ENCODE results near the gene ALG1L2. TPM values are rescaled to one million over a fixed set of nuclear protein-coding genes. Genes with fewer than 3 reads are reported as not detected.
"Not testable (repeated sequence)": the region's sequence is repeated elsewhere in the genome, so short reads cannot be mapped to it uniquely, and the experiment has no call there.

The ALG1L2 gene, protein sequence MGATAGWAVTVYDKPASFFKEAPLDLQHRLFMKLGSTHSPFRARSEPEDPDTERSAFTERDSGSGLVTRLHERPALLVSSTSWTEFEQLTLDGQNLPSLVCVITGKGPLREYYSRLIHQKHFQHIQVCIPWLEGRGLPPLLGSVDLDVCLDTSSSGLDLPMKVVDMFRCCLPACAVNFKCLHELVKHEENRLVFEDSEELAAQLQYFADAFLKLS
- total RNA-seq, result not detected

DNA sequence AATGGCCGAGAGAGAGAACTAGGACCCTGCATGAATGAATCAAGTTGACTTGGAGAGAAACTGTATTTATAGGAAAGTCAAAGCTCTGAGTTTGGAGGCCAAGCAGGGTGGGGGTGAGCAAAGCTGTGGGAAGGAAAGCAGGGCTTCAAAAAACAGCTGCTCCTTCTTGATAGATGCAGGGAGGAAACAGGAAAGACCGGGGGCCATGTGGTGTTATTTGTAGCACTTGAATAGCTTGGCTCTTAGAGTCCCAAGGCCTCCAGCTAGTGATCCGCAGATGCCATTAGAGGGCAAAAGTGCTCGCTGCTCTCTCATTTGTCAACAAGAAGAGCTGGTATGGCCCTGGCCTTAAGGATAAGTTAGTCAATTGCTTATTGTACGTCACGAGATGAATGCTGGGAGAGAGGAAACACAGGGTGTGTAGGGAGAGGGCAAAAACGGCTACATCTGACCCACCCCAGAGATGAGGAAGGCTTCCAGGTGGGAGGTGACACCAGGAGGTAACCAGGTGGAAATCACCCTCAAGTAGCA, at the start of gene ALG1L2:
TSS of gene ALG1L2 (plus strand) at position 481 of the 531 bp plus-strand sequence. CDS start 186 bp downstream, outside the sequence.
- no peak for DNase-seq (ENCODE audit: low spot score)
- no peak for ATAC-seq (ENCODE audit: low FRiP score)
- TF ChIP-seq, protein P1, sequence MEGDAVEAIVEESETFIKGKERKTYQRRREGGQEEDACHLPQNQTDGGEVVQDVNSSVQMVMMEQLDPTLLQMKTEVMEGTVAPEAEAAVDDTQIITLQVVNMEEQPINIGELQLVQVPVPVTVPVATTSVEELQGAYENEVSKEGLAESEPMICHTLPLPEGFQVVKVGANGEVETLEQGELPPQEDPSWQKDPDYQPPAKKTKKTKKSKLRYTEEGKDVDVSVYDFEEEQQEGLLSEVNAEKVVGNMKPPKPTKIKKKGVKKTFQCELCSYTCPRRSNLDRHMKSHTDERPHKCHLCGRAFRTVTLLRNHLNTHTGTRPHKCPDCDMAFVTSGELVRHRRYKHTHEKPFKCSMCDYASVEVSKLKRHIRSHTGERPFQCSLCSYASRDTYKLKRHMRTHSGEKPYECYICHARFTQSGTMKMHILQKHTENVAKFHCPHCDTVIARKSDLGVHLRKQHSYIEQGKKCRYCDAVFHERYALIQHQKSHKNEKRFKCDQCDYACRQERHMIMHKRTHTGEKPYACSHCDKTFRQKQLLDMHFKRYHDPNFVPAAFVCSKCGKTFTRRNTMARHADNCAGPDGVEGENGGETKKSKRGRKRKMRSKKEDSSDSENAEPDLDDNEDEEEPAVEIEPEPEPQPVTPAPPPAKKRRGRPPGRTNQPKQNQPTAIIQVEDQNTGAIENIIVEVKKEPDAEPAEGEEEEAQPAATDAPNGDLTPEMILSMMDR (IDR thresholded peaks at IDR 0.05), result no peak

DNA sequence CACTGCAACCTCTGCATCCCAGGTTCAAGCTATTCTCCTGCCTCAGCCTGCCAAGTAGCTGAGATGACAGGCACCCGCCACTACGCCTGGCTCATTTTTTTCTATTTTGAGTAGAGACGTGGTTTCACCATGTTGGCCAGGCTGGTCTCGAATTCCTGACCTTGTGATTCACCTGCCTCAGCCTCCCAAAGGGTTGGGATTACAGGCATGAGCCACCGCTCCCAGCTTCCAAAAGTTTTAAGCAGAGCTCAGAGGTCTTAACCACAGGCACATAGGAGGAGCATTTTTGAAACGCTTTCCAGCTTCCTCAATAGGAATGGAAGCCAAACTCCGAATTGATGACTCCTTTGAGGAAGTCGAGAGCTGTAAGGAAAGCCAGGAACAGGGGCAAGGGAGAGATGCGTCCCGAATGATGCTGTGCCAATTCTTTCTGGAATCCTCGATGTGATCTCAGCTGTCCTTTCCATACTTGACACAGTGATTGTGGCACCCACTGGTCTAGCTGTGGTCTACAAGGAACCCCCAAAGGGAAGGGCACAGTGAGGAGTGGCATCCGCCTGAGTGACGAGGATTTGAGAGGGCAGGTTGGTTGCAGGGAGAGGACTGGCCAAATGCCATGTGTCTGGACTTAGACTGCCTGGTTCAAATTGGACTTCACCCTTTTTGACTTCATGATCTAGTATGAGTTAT, 44.4 kb upstream of the ALG1L2 start:
- ATAC-seq (ENCODE audit: low FRiP score); DNase-seq (ENCODE audit: low spot score): not testable (repeated sequence)

- not testable (repeated sequence) for ATAC-seq (ENCODE audit: low FRiP score); DNase-seq (ENCODE audit: low spot score)
These were observed 38.9 kb upstream of the ALG1L2 start for GRCh38 chr3:130042736-130043135.

DNA sequence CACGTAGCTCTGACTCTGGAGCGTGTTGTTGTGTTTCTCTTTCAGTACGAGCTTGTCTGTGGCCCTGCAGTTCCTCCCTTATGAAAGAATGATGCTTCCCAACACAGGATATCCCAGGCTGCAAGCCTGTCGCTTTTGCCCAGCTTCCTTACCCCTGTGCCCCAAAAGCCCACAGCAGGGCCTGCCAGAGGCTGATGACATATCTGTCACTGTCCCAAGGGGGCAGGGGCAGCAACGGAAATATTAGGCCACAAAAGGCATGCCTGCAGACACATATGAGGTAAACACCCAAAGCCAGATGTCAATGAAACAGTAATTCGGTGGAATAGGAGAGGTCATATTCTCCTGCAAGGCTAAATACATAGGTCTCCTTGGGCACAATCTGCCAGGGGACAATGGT, 38.0 kb upstream of the ALG1L2 start:
- not testable (repeated sequence) for DNase-seq (ENCODE audit: low spot score); ATAC-seq (ENCODE audit: low FRiP score)

- TF ChIP-seq, protein P1 (IDR thresholded peaks at IDR 0.05), result no peak
- ATAC-seq (ENCODE audit: low FRiP score) (no peak), DNase-seq (ENCODE audit: low spot score) (no peak)
These were observed 37.3 kb upstream of the ALG1L2 start for GRCh38 chr3:130044370-130044769.

GRCh38 chr3:130048726-130049125, 32.9 kb upstream of the ALG1L2 start:
- DNase-seq (ENCODE audit: low spot score) (no peak), ATAC-seq (ENCODE audit: low FRiP score) (no peak)
- TF ChIP-seq, protein P1 (IDR thresholded peaks at IDR 0.05), result no peak

GRCh38 chr3:130052366-130052765, 29.3 kb upstream of the ALG1L2 start:
- ATAC-seq (ENCODE audit: low FRiP score); DNase-seq (ENCODE audit: low spot score): not testable (repeated sequence)

GRCh38 chr3:130052965-130053364, 28.7 kb upstream of the ALG1L2 start:
- DNase-seq (ENCODE audit: low spot score); ATAC-seq (ENCODE audit: low FRiP score): not testable (repeated sequence)

- ATAC-seq (ENCODE audit: low FRiP score); DNase-seq (ENCODE audit: low spot score): not testable (repeated sequence)
These were observed 23.9 kb upstream of the ALG1L2 start for GRCh38 chr3:130057536-130058266.

DNA sequence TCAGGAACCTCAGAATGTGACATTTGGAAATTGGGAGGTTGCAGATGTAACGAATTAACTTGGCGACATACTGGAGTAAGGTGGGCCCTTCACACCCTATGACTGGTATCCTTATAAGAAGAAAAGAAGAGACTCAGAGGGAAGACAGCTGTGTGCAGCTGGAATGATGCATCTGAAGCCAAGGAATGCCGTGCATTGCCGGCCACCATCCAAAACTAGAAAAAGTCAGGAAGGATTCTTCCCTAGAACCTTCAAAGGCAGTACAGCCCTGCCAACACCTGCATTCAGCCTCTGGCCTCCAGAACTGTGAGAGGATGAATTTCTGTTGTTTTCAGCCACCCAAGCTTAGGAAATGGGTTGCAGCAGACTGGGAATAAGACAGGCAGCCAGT, 23.4 kb upstream of the ALG1L2 start:
- not testable (repeated sequence) for ATAC-seq (ENCODE audit: low FRiP score); DNase-seq (ENCODE audit: low spot score)

DNA sequence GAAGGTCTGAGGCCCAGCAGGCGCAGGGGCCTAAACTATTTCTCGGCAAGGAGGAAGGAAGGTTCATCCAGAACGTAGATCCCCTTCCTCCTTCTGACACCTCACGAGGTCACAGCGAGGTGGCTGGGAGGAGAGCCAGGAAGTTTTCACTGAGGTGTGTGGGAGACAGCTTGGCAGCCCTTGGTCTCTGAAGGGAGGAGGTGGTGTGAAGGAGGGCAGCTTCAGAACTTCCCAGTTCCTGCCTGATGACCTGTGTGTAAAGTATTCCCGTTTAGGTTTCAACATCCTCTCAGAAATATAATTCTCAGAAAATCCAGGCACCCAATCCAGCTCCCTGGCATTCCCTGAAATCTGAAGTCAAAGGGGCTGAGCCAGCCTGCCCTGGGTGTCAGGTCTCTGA, 22.9 kb upstream of the ALG1L2 start:
- not testable (repeated sequence) for DNase-seq (ENCODE audit: low spot score); ATAC-seq (ENCODE audit: low FRiP score)

- DNase-seq (ENCODE audit: low spot score); ATAC-seq (ENCODE audit: low FRiP score): not testable (repeated sequence)
These were observed 22.5 kb upstream of the ALG1L2 start for GRCh38 chr3:130059162-130059561.
